Putamen (tissue), 1 donor: ENCODE results near the gene YOD1.
"Not testable (repeated sequence)": the region's sequence is repeated elsewhere in the genome, so short reads cannot be mapped to it uniquely, and the experiment has no call there.

Experiments
- DNase-seq: peaks from one replicate; pipeline ENCODE4 v3.0.0-alpha.2; 2016; ENCODE audit warnings: low spot score

The YOD1 gene

DNA sequence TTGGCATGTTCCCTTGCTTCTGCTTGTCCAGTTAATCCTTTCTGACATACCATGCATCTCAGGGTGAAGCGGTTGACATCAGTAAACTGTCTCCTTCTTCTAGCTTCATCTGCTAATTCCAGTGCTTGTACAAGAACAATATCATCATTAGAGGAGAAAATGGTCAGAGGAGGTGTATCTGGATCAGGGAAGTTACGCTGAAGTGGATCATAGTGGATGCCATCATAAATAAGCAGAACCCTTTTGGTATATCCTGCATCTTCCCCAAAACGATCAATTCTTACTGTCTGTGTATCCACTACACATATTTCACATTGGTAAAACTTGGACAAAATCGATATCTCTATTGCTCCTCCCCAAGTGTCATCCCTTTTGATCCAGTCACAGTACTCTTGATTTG lies 2.0 kb downstream of the YOD1 start:
- DNase-seq, result no peak

- DNase-seq, result no peak
Observed at GRCh38 chr1:207048041-207048440, 3.0 kb downstream of the YOD1 start.

DNA sequence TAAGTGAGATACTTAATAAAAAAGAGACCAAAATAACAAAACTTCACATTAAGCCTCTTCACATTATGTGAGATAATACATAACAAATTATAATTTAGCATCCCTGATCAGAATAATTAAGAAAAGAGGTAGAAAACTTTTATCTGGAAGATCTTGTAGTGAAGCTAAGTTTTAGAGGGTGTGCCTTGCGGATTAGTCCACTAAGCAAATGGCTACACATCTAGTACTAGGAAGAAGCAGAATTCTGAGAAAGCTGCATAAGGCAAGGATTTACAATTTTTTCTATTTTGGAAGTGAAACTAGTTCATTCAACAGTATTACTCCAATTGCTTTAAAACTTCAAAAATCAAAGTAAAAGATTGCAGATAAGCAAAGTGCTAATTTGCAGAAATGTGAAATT lies 3.5 kb downstream of the YOD1 start:
- DNase-seq, result no peak

DNA sequence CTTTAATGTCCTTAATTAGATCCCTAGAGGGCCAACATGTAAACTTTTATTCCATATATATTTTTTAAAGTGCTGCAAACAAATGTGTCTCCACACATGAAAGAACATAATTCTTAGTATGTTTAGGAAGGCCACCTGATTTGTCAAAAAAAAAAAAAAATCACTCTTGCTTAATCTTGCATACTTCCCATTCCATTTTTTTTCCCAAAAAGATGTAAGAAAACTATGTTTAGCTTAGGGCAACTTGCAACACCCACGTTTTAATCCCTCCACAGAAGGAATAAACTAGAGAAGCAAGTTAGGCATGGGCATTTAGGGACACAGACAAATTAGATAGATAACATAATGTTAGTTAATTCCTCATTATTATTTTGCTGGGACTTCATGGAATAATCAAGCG lies 5.6 kb downstream of the YOD1 start:
- DNase-seq, result no peak

DNA sequence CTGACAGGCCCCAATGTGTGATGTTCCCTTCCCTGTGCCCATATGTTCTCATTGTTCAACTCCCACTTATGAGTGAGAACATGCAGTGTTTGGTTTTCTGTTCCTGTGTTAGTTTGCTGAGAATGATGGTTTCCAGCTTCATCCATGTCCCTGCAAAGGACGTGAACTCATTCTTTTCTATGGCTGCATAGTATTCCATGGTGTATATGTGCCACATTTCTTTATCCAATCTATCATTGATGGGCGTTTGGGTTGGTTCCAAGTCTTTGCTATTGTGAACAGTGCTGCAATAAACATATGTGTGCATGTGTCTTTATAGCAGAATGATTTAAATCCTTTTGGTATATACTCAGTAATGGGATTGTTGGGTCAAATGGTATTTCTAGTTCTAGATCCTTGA lies 9.6 kb downstream of the YOD1 start:
- not testable (repeated sequence) for DNase-seq

DNA sequence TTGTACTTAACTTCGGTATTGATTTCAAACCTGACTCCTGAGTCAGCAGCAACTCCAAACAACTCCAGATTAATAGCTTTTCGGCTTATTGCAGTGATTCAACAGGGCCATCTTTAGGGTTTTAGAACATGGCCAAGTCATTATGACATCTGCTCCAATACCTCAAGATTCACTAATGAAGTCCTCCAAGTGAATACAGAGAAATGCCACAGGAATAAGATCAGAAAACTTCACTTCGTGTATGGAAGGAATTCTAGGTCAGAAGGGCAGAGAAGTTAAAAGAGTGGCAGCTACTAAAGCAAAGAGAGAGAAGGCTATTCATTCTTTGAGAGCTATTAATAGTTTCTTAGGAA lies 10.9 kb downstream of the YOD1 start:
- DNase-seq, result no peak

DNA sequence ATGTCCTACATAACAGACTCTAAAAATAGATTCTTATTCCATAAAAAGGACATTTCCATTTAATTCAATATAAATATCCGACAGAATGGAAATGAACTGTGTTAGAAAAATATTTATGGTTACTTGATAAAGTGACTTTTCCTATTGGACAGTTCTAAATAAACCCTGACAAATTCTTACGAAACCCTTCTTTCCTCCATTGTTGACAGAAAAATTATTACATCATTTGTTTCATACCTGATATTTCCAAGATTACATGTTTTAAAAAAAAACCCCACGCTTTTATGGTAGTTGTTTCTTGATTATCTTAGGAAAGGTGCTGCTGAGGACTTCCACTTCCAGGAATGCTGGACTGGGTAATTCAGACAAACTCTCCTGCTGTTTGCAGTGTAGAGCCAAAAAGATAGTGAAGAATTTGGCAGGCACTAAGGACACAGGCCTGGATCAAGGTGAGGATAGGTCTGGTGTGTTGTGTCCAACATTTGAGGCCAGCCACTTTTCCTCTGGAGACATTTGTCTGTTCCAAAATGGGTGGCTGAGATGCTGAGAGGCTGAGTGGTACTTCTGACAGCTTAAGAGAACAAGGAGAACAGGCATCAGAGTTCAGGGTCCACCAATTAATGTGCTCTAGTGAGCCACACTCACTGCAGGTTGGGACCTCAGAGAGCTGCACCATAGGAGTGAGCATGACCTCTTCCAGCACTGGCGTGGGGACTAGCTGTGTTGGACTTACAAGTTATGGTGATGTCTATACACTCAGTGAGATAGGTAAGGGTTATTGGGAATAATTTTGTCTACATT lies 11.4 kb downstream of the YOD1 start:
- no peak for DNase-seq

DNA sequence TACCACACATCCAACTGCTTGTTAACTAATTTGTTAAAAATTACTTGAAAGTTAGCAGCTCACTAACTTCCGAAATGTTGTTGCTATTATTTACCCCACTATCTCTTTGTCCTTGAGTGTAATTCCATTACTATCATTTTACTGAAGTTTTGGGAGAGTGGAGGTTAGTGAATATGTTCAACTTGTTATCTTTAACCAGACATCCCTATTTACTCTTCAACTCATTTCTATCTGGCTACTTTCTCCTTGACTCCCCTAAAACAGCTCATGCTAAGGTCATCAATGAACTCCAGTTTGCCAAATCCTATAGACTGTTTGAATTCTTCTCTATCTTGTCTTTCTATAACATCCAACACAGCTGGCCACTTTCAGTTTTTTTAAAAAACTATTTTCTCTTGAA lies 14.1 kb downstream of the YOD1 start:
- DNase-seq, result no peak

DNA sequence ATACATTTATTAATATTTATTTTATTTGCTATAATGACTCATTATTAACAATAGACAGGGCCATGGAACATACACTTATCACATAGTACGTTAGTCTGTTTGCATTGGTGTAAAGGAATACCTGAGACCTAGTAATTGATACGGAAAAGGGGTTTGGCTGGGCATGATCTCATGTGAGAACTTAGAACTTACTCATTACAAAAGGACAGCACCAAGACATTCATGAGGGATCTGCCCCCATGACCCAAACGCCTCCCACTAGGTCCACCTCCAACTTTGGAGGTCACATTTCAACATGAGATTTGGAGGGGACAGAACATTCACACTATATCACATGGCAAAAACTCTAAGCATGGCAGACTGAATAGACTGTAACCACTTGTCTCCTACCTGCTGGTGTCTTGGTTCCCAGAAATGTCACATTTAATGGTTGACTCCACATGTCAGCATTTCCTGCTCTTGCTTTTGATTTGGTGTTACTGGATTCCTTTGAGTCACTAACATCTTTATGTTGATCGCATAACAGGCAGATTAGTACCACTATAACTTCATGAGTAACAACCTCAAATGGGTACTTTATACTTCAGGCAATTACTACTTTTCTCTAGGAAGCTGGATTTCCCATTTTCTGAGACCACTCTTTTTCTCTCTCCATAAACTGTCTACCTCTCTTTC lies 15.0 kb downstream of the YOD1 start:
- DNase-seq, result no peak

DNA sequence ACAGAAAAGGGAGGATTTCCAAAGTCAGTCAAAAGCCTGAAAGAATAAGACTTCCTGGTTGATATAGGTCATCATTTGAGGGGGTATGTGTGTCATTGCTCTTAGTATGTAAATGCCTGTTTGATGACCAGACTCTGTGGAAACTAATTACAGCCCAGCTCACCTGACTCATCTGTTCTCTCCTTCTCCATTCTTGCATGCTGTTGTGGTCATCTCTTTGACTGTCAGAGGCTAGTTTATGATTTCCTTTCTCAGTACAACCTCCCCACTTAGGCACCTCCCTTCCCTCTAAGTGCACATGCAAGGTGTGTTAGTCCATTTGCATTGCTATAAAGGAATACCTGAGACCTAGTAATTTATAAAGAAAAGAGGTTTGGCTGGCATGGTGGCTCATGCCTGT lies 16.0 kb downstream of the YOD1 start:
- no peak for DNase-seq

DNA sequence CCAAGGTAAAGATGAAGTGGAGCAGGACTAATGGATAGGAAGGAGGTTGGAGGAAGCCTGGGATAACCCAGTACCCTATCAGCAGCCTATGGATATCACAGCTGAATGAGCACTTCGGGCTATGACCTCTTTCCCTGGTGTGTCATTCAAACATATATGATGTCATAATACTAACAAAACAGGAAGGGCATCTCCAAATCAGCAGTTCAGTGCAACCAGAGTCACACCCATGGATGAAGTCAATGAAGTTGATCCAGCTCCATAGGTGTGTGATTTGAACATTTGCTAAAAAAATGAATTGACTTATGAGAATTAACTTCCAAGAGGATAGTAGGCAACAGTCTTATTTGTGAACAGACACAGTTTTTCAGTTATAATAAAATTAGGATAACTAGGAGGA lies 16.8 kb downstream of the YOD1 start:
- DNase-seq, result no peak

DNA sequence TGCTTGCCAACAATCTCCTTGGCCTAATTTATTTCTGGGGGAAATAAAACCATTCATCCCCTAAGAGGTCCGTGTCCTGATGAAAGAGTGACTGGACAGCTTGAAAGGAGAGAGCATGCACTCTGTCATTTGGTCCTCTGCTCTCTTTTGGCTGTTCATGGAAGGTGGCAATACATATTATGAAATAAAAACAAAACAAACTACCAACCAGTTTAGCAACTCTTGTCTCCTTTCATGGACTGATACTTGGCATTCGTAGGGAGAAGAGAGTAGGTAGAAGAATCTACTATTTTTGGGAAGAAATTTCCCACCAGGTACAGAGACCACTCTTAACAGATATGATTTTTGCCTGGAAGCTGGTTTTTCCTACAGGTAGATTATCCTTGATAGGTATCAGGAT lies 17.7 kb downstream of the YOD1 start:
- DNase-seq, result no peak

DNA sequence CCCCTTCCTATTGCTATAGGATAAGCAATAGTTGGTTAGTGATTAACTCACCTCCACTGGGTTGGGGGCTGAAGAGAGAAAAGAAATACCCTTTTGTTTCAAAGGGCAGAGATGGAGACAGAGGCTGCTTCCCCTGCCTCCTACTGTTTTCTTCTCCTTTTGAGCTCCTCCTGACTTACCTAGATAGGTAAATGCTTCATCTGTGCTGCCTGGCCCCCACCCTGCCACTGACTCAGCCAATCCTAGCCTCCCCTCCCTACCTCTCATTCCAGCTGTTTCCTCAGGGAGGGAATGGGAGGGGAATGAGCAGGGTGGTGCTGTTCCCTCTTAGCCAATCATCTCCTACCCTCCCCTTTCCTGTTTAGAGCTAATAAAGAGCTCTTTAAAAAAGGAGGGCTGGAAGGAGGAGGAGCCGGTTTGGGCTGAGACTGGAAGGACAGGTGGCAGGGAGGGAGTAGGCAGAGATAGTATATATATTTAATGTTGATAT lies 18.4 kb downstream of the YOD1 start, which contains the start of gene C1orf116:
Gene C1orf116 (minus strand): TSS at position 229 of the 490 bp plus-strand sequence. CDS start 5,158 bp downstream, outside the sequence.
- DNase-seq, result no peak

DNA sequence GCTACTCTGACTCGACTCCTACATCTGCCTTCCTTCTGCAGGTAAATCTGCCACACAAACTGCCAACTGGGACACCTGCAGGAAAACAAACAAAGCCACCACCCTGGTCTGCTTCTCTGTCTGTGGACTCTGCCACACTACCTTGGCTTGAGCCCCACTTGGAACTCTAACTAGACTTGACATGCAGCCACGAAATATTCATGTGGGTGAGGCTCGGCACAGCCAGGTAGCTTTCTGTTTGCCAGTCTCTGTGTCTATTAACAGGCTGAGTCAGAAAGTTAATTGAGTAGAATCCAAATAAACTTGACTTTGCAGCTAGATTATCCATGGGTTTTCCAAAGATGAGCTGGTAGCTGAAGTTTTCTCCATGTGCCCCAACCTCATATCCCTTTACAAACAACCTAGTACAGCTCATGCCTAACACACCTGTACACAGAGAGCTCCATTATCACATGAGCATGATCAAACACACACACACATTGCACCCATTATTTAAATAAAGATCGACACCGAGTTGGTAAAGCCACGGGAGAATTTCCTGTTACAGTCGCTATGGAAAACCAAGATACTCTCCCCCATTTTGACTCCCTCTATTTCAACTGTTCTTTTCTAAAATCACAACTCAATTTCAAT lies 19.3 kb downstream of the YOD1 start:
- DNase-seq, result no peak

- no peak for DNase-seq
Observed at GRCh38 chr1:207031016-207031415, 20.0 kb downstream of the YOD1 start.

GRCh38 chr1:207030522-207031009 lies 20.4 kb downstream of the YOD1 start:
- DNase-seq, result no peak

DNA sequence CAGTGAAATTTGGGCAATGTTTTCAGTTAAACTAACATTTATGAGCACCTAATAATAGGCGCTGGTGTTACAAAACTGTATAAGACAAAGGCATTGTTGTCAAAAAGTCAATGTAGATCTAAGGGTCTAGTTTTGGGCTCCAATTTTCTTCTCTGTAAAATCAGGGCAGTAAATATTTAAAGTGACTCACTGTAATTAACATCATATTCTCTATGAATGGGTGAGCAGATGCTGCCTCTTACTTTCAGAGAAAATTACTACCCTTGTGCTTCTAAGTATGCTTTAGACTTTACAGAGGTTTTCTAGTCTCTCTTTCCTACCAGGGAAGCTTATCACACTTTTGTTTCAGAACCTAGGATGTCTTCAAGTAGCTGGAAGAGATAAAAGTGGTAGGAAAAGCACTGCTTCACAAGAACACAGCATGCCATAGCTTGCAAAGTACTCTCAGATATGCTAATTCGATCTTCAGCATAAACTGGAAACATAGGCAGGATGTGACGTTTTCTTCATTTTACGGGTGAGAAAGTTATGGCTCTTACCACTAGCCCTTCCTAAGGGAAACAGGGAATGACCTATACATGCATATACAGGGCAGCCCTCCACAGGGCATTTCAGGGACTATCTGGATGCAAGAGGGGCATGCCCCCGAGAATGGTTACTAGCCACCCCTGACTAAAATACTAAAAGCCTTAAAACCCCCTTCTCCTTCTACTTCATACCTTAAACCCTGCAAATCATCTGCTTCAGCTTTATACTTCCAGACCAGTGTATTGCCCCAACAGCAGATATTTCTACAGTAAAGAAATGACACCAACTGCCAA lies 21.1 kb downstream of the YOD1 start:
- DNase-seq, result no peak

GRCh38 chr1:207028884-207029650 lies 21.9 kb downstream of the YOD1 start:
- no peak for DNase-seq

GRCh38 chr1:207027921-207028320 lies 23.1 kb downstream of the YOD1 start:
- no peak for DNase-seq

DNA sequence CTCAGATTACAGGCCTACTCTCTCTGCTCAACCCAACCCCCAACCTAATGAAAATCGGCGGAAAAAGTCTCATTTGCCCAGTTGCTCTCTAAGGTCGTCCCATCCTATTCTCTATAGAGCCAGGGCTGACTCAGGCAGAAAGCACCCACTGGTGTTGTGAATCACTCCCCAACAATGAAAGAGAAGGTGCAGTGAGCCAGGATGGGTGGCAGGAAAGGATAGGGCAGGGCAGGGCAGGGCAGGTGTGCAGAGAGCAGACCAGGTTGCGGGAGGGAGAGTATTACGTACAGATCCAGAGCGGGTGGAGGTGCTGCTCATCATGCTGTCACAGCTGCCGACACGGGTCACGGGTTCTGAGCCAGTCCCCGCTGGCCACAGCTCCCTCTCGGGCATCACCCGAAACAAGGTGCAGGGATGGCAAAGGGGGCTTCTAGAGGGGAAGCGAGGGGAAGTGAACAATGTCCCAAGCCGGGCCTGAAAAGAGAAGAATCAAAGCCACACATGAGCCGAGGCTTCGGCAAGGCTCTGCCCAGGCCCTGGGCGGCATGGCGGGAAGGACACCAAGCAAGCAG lies 23.7 kb downstream of the YOD1 start:
- no peak for DNase-seq

- DNase-seq, result no peak
Observed at GRCh38 chr1:207026104-207026534, 24.9 kb downstream of the YOD1 start.
